Mesendoderm (in vitro differentiated cells): ENCODE results near the gene ANKHD1.
A peak's percentile ranks its signal among the peaks of the same experiment; 100 is the strongest.
"Not testable (repeated sequence)": the region's sequence is repeated elsewhere in the genome, so short reads cannot be mapped to it uniquely, and the experiment has no call there.

ENCODE experiments used
- DNase-seq: peaks from one replicate; pipeline ENCODE4 v3.0.0; 2013
- H2AK5ac ChIP-seq: 2 replicates; pipeline ENCODE4 v1.6.1; 2013; ENCODE audit warnings: low read length, inconsistent platforms
- H2BK120ac ChIP-seq: 2 replicates; pipeline ENCODE4 v1.6.1; 2013; ENCODE audit warnings: low read depth, mild to moderate bottlenecking, low read length, moderate library complexity, mixed read lengths
- H2BK15ac ChIP-seq: replicated peaks from 2 replicates; pipeline ENCODE4 v1.6.1; 2013; ENCODE audit warnings: low read depth, mild to moderate bottlenecking, moderate library complexity
- H2BK5ac ChIP-seq: 2 replicates; pipeline ENCODE4 v1.6.1; 2013; ENCODE audit warnings: low read length, inconsistent platforms
- H3K18ac ChIP-seq: 2 replicates; pipeline ENCODE4 v1.6.1; 2013; ENCODE audit warnings: mild to moderate bottlenecking, low read length, mixed read lengths
- H3K23ac ChIP-seq: one replicate; pipeline ENCODE4 v1.6.1; 2013; ENCODE audit warnings: low read length
- H3K27ac ChIP-seq: 2 replicates; pipeline ENCODE4 v1.5.1; 2013; ENCODE audit warnings: low read depth, mild to moderate bottlenecking, inconsistent platforms, low read length, moderate library complexity
- H3K27me3 ChIP-seq: 2 replicates; pipeline ENCODE4 v1.6.1; 2013; ENCODE audit warnings: low read length, control low read depth, mild to moderate bottlenecking, inconsistent platforms; ENCODE audit not compliant: insufficient read depth, poor library complexity
- H3K36me3 ChIP-seq: 2 replicates; pipeline ENCODE4 v1.6.1; 2013; ENCODE audit warnings: low read length, inconsistent platforms; ENCODE audit not compliant: control insufficient read depth, insufficient read depth
- H3K4ac ChIP-seq: one replicate; pipeline ENCODE4 v1.6.1; 2013; ENCODE audit warnings: low read depth, mild to moderate bottlenecking, low read length, moderate library complexity
- H3K4me1 ChIP-seq: 2 replicates; pipeline ENCODE4 v1.6.1; 2013; ENCODE audit warnings: low read depth, low read length, inconsistent platforms; ENCODE audit not compliant: control insufficient read depth
- H3K4me2 ChIP-seq: 2 replicates; pipeline ENCODE4 v1.6.1; 2013; ENCODE audit warnings: low read length
- H3K4me3 ChIP-seq: 2 replicates; pipeline ENCODE4 v1.5.1; 2013; ENCODE audit warnings: mild to moderate bottlenecking, low read length
- H3K56ac ChIP-seq: one replicate; pipeline ENCODE4 v1.6.1; 2013; ENCODE audit warnings: low read length
- H3K79me1 ChIP-seq: 2 replicates; pipeline ENCODE4 v1.6.1; 2013; ENCODE audit warnings: low read length, inconsistent platforms
- H3K79me2 ChIP-seq: 2 replicates; pipeline ENCODE4 v1.6.1; 2013; ENCODE audit warnings: mild to moderate bottlenecking, low read length; ENCODE audit not compliant: control insufficient read depth, insufficient read depth
- H3K9ac ChIP-seq: 2 replicates; pipeline ENCODE4 v1.6.1; 2013; ENCODE audit warnings: low read length, inconsistent platforms
- H4K5ac ChIP-seq: one replicate; pipeline ENCODE4 v1.6.1; 2013; ENCODE audit warnings: low read length
- H4K8ac ChIP-seq: one replicate; pipeline ENCODE4 v1.6.1; 2013; ENCODE audit warnings: low read depth, mild to moderate bottlenecking, control low read depth, low read length, moderate library complexity
- WGBS: extraction: QIAGEN DNeasy Blood & Tissue Kit; methylation state at CpG from one replicate; pipeline ENCODE4 v1.1.7; 2013; ENCODE audit warnings: low lambda C conversion rate, missing lambda C conversion rate; ENCODE audit not compliant: insufficient coverage; ENCODE audit errors: extremely low coverage; 5-methylcytosine and 5-hydroxymethylcytosine counted together

ANKHD1 gene

GRCh38 chr5:140420665-140421361, 19.2 kb downstream of the ANKHD1 start:
- H2BK15ac ChIP-seq = no peak overlapping the region

GRCh38 chr5:140421375-140421774, 19.7 kb downstream of the ANKHD1 start:
- not testable (repeated sequence) for H3K79me1 ChIP-seq

More at GRCh38 chr5:140420665-140421361, 19.2 kb downstream of the ANKHD1 start:
- no peak overlapping the region for H3K4me3 ChIP-seq
- no peaks in the 10 kb centered on the region for H3K36me3 ChIP-seq
- H3K4me2 ChIP-seq = no peak overlapping the region
- no peak for DNase-seq
- no peak overlapping the region for H3K23ac ChIP-seq
- H3K18ac ChIP-seq = no peak overlapping the region
- no peak overlapping the region for H4K8ac ChIP-seq
- no peak overlapping the region for H2AK5ac ChIP-seq
- WGBS = no CpG with 5 or more reads among the region's 5 CpGs
- H3K9ac ChIP-seq = no peak overlapping the region
- H3K4ac ChIP-seq = no peak overlapping the region
- no peaks in the 10 kb centered on the region for H3K4me1 ChIP-seq
- no peak overlapping the region for H3K27ac ChIP-seq
- no peak overlapping the region for H4K5ac ChIP-seq
- peaks cover 41% of the 10 kb centered on the region for H3K79me2 ChIP-seq
- no peaks in the 10 kb centered on the region for H3K27me3 ChIP-seq
- no peak overlapping the region for H3K56ac ChIP-seq
- peaks cover 4% of the 10 kb centered on the region for H3K79me1 ChIP-seq
- H2BK120ac ChIP-seq = no peak overlapping the region
- H2BK5ac ChIP-seq = no peak overlapping the region

GRCh38 chr5:140423609-140424008, 22.0 kb downstream of the ANKHD1 start:
- Histone ChIP-seq H3K27ac (no peak overlapping the region), H3K79me1 (peaks cover 4% of the 10 kb centered on the region), H4K5ac (no peak overlapping the region), H3K4me2 (no peak overlapping the region), H3K4me1 (no peaks in the 10 kb centered on the region), H4K8ac (no peak overlapping the region), H3K4me3 (no peak overlapping the region), H3K27me3 (no peaks in the 10 kb centered on the region), H2BK120ac (no peak overlapping the region), H3K36me3 (no peaks in the 10 kb centered on the region), H3K79me2 (peaks cover 35% of the 10 kb centered on the region), H3K56ac (no peak overlapping the region), H3K18ac (no peak overlapping the region), H2BK15ac (no peak overlapping the region), H3K23ac (no peak overlapping the region), H2BK5ac (no peak overlapping the region), H2AK5ac (no peak overlapping the region), H3K9ac (no peak overlapping the region), H3K4ac (no peak overlapping the region)
- WGBS = no CpG with 5 or more reads among the region's 2 CpGs
- no peak for DNase-seq

More at GRCh38 chr5:140421375-140421774, 19.7 kb downstream of the ANKHD1 start:
- not testable (repeated sequence) for H3K4me2 ChIP-seq, H2BK5ac ChIP-seq, H3K4me3 ChIP-seq, H2BK120ac ChIP-seq, H2AK5ac ChIP-seq, H3K27me3 ChIP-seq, H3K23ac ChIP-seq, H4K5ac ChIP-seq, H3K36me3 ChIP-seq, H2BK15ac ChIP-seq, H3K56ac ChIP-seq, H3K27ac ChIP-seq, H3K4me1 ChIP-seq, H3K18ac ChIP-seq, H3K9ac ChIP-seq, H4K8ac ChIP-seq, H3K4ac ChIP-seq
- peak; percentile 19 for DNase-seq
- no CpG with 5 or more reads among the region's 7 CpGs for WGBS
- peaks cover 42% of the 10 kb centered on the region for H3K79me2 ChIP-seq

GRCh38 chr5:140424135-140424534, 22.5 kb downstream of the ANKHD1 start:
- H3K79me2 ChIP-seq = peaks cover 33% of the 10 kb centered on the region
- DNase-seq = no peak
- no peak overlapping the region for H3K18ac ChIP-seq
- H3K4me3 ChIP-seq = no peak overlapping the region
- no peak overlapping the region for H2BK5ac ChIP-seq
- no CpG with 5 or more reads among the region's 3 CpGs for WGBS
- no peaks in the 10 kb centered on the region for H3K4me1 ChIP-seq
- H3K4me2 ChIP-seq = no peak overlapping the region
- H3K79me1 ChIP-seq = peaks cover 4% of the 10 kb centered on the region
- H3K27me3 ChIP-seq = no peaks in the 10 kb centered on the region
- H3K36me3 ChIP-seq = no peaks in the 10 kb centered on the region
- no peak overlapping the region for H3K27ac ChIP-seq
- H3K9ac ChIP-seq = no peak overlapping the region
- H3K56ac ChIP-seq = no peak overlapping the region
- H3K23ac ChIP-seq = no peak overlapping the region
- no peak overlapping the region for H3K4ac ChIP-seq
- no peak overlapping the region for H2AK5ac ChIP-seq
- no peak overlapping the region for H4K5ac ChIP-seq
- H4K8ac ChIP-seq = no peak overlapping the region
- H2BK120ac ChIP-seq = no peak overlapping the region
- no peak overlapping the region for H2BK15ac ChIP-seq

GRCh38 chr5:140427726-140428125, 26.1 kb downstream of the ANKHD1 start:
- H3K79me2 ChIP-seq = peaks cover 17% of the 10 kb centered on the region
- not testable (repeated sequence) for H3K4me3 ChIP-seq, DNase-seq, H2AK5ac ChIP-seq, H2BK120ac ChIP-seq, H4K8ac ChIP-seq, H3K56ac ChIP-seq, H3K18ac ChIP-seq, H3K4ac ChIP-seq, H3K4me2 ChIP-seq, H3K9ac ChIP-seq, H3K36me3 ChIP-seq, H2BK15ac ChIP-seq, H3K27me3 ChIP-seq, H3K23ac ChIP-seq, H2BK5ac ChIP-seq, H4K5ac ChIP-seq, H3K79me1 ChIP-seq, H3K4me1 ChIP-seq, H3K27ac ChIP-seq
- WGBS = no CpG with 5 or more reads among the region's 26 CpGs

- H3K27me3 ChIP-seq = no peaks in the 10 kb centered on the region
- H4K5ac ChIP-seq = no peak overlapping the region
- H3K56ac ChIP-seq = no peak overlapping the region
- no CpG with 5 or more reads among the region's 2 CpGs for WGBS
- H2BK5ac ChIP-seq = no peak overlapping the region
- H3K4ac ChIP-seq = no peak overlapping the region
- no peak for DNase-seq
- no peak overlapping the region for H4K8ac ChIP-seq
- H3K27ac ChIP-seq = no peak overlapping the region
- H3K4me1 ChIP-seq = no peaks in the 10 kb centered on the region
- no peaks in the 10 kb centered on the region for H3K36me3 ChIP-seq
- no peak overlapping the region for H2BK15ac ChIP-seq
- no peak overlapping the region for H3K18ac ChIP-seq
- H3K4me2 ChIP-seq = no peak overlapping the region
- no peak overlapping the region for H2BK120ac ChIP-seq
- no peak overlapping the region for H3K23ac ChIP-seq
- peaks cover 12% of the 10 kb centered on the region for H3K79me2 ChIP-seq
- no peak overlapping the region for H3K4me3 ChIP-seq
- no peak overlapping the region for H2AK5ac ChIP-seq
- peaks cover 4% of the 10 kb centered on the region for H3K79me1 ChIP-seq
- H3K9ac ChIP-seq = no peak overlapping the region
These were observed 28.1 kb downstream of the ANKHD1 start for GRCh38 chr5:140429724-140430123.
